HG02938 (cell line): ENCODE results near the gene TSPOAP1.
"Not testable (repeated sequence)": the region's sequence is repeated elsewhere in the genome, so short reads cannot be mapped to it uniquely, and the experiment has no call there.

Experiments used
- ATAC-seq: cut with Tn5 transposase; IDR thresholded peaks from one replicate; pipeline ENCODE4 v1.9.1; 2021; ENCODE audit warnings: mild to moderate bottlenecking, moderate library complexity; ENCODE audit not compliant: unreplicated experiment

Gene TSPOAP1

DNA sequence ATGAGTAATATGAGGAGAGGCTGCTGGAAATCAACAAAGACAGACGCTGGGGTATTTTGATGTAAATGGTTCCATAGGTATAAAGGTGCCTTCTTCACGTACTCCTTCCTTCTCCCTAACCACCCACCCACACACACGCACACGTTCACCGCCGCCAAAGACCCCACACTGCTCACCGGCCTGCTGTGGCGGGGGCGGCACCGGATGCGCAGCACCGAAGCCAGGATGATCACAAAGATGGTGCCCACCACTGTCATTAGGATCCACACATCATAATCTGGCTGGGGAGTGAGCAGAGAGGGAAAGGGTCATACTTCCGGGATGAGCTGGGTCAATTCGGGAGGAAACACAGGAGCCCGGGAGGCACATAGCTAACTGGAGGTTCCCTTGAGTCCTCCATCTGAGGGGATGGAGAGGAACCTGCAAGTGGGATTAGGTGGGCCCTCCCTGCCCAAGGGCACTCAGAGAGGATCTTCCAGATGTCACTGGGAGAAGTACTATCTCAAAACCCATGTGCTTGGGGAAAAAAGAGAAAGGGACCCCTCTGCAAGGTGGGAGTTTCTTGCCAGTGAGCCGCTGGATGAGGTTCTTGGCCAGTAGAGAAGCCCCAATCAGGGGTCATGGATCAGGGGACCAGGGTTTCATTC is 33.9 kb upstream of the TSPOAP1 start:
- ATAC-seq: no peak

DNA sequence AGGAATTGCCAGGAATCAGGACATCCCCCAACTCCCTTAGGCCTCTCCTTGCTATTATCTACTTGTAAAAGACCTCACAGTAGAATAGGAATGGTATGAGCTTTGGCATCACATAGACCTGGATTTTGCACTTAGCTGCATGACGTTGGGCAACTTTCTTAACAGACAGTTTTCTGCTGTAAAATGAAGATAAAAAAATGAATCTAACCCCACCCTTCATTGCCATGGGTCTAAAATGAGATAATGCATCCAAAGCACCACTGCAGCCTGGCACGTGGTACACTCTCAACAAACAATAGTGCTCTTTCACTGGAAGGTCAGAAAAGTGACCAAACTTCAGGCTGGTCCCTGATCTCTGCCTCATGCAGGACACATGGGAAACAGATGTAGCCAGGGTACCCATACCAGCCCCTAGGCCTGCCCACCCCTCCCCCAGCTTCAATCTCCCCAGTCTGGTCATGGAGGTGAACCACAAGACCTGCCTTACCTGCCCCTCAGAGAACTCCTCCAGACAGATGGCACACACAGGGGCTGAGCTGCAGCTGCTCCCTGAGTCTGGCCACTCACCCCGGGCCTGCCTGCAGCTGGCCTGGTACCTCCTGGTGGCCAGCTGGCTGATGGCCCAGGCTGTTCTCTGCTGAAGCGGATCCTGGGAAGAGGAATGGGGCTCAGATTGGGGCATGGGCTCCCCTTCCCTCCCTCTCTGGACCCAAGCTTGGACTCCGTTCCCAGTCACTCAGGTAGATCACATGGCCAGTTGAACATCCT is 31.9 kb upstream of the TSPOAP1 start:
- no peak for ATAC-seq

DNA sequence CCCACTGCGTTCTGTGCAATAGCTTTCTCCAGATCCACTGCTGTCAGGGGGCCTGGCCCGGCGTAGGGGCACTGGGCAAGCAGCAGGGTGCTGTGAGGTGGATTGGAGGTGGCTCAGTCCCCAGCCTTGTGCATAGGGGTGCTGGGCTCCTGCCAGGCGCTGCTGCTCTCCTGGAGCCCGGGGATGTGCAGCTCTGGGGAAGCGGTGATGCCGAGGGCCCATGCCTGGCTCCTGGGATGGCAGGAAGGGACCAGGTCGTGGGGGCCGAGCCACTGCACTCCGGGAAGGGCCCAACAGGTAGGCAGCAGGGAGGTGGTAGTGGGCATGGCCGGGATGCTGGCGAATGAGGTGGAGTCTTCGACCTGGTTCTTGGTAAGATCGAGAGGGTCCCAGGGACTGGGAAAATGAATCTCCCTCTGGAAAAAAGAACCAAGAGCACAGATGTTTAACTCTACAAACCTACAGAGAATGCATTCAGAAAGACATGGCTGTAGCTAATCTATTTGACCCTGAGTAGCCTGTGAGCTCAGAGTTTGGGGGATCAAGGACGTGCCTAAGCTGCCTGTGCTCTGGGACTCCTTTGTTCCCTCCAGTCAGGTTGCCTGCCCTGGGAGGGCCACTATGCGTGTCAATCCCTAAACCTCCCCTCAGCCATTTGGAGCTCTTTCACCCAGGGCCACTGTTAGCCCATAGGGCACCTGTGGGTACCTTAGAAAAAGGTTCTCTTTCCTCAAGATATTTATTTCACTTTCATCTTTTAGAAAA is 30.0 kb upstream of the TSPOAP1 start:
- no peak for ATAC-seq

DNA sequence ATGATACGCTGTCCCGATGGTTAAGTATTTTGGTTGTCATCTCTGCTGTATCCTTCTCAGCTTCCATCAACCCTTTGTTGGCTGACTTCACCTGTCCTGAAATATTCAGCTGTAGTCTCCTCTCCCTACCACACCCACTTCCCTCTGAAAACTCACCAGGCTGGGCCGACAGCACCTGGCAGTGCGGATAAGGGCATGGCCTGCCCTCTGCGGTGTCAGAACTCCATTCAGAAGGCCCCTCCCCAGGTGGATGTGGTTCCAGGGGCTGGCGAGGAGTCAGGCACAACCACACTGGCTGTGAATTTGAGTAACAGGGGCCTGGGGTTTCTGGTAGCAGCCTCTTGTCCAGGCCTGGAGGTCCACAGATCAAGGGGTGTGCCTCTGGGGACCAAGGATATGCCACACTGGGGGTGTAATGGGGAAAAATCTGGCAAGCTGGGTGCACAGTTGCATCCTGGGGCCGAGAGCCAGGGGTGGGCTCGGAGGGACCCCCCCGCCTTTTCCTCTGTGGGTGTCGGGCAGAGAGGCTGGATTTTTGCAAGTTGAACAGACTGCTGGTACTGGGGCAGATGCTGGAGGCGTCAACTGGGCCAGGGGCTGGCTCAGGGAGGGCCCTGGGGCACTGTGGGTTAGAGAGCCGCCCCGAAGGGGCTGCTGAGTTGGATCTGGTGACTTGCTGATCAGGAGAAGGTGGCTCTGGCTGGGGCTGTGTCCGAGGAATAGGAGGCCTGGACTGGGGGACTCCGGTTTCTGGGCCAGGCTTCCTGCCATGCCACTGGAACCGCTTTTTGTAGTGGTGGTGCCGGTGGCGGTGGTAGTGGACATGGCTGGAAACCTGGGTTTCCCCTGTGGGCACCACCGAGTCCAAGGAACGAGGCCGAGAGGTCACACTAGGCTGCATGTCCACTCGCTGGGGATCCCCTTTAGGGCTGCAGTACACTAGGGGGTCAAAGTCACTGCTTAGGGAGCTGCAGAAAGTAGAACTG is 29.0 kb upstream of the TSPOAP1 start:
- ATAC-seq: no peak

DNA sequence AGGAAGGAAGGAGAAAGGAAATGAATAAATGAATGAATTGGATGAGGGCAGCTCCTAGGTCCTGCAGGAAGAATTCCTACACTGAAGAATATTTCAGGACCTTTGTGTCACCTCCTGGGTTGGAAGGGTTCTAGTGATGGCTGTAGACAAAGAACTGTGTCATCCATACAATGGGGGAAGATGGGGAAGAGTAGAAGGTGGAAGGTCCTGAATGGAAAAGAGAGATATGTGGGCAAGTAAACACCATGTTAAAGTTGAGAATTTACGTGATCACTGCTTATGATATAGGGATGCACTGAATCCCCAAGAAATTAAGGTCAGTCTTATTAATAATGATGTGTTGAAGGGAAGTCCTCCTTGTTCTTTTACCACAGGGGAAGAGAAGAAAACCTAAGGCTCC is 27.6 kb upstream of the TSPOAP1 start:
- ATAC-seq: no peak

DNA sequence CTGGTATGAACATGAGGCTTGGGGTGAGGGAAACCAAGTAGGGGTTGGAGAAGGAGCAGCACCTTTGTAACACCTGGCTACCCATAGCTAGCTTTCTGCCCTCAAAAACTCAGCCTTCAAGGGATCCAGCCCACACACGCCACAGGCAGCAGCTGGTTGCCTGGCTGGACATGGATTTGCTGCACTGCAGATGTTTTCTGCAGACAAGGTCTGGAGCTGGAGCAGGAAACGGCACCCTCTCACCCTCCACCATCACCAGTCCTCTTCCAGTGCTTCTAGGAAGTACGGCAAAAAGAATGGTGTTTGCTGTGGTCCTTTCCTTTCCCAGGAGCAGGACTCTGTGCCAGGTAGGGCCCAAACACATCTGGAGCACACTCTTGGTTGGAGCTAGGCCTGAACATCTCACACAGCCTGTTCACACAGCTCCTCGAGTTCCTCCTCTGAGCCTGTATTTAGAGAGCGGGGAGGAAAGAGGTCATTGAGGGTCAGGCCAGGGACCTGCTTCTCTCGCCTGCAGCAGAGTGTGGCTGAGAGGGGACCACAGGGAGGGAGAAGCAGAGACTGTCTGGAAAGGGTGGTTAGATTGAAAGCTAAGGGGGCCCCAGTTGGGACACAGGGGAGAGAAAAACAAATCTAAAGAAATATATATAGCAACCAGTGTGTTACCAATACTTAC is 26.1 kb upstream of the TSPOAP1 start:
- no peak for ATAC-seq

DNA sequence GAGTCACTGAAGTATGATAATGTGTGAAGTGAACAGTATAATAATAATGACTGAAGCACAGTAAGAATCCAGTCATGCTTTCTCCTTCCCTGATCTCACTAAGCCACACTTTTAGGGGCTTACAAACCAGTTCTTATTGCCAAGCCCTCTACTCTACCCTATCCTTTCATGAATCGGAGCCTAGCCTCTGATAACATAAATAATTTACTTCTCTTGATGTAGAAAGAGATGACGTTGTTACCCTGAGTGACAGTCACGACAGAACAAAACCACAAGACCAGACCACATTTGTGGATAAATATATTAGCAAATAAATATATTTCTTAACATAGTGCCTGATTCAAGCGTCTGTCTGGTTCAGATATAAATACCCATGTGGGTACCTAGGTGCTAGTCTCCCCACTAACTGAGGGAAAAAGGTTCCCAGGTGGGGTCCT is 24.8 kb upstream of the TSPOAP1 start:
- ATAC-seq: no peak

DNA sequence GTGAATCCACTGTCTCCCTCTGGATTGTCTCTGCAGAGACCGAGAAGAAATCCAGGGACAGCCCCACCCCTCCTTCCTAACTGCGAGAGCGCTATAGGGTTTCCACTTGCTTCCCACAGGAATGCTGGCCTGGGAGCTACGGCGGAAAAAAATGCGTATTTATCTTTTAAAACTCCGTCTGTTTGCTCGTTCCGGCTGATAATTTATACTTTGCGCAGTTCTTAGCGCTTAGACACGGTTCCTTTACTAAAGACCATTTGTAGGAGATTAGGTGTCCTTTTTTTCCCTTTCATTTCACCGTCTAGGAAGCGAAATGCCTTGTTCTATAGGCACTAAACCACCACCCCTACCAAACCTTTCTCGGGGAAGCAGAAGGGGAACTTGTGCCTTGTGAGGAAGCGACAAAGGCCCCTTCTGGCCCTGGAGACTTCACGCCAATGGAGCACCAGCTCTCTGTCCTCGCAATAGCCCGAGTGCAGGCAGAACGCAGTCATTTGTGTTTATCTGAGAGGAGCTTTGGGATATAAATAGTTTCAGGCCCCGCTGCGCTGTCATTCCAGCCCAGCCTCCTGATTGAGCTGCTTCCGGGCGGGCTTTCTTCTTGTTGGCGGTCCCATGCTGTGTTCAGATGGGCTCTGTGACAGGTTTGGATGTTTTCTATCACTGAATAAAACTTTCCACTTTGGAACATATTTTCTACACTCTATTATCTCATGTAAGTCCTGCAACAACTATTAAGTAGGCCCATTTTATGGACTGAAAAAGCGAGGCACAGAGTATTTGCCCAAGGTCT is 24.2 kb upstream of the TSPOAP1 start:
- ATAC-seq: no peak

DNA sequence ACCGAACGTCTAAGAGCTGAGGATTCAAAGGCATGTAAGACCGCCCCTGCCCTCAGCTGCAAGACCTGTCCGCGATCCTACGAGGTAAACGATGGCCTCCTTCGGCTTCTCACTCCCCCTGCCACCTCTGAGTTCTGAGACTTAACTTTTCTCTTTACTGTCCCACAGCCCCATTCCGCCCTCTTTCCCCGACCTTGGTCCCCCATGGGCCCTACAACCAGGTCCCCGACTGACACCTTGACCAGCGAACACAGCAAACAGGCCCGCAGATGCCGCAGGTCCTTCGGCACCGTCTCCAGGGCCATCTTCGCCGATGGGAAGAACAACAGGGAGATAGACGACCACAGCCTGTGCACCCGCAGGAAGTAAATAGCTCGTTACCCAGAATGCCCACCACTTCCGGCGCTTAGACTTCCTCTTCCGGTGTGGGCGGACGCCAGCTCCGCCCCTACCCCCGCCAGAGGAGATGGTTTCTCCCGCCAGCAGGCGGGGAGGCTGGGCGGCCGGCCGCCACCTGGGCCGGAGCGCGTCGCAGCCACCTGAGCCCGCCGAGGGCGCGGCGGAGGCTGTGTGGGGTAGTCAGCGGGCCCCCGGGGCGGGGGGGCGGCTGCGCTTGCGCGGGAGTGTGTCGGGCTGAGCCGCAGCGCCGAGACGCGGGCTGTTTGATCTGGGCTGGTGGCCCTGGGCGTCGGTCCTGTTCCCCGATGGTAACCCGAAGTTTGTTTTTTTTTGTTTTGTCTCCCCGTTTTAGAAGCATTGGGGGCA is 23.4 kb upstream of the TSPOAP1 start, which contains the start of gene SUPT4H1:
Gene SUPT4H1 (minus strand): TSS at position 371 of the 765 bp plus-strand sequence. CDS start 66 bp downstream, at position 305.
- peak; percentile 77 for ATAC-seq

DNA sequence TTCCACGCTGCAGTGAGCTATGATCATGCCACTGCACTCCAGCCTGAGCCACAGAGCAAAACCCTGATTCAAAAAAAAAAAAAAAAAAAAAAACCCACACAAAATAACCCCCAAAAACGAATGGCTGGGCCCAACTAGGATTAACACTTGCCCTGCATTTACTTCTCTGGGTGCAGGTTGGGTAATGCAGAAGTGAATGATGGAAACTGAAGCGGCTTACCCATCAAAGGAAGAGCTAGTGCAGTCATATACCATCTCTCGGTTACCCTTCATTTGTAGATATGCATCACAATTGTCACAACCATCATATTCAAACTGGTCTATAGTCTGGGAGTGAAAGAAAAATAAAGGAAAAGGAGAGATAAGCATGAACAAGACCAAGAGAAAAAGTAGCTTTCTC is 22.6 kb upstream of the TSPOAP1 start:
- ATAC-seq: no peak

DNA sequence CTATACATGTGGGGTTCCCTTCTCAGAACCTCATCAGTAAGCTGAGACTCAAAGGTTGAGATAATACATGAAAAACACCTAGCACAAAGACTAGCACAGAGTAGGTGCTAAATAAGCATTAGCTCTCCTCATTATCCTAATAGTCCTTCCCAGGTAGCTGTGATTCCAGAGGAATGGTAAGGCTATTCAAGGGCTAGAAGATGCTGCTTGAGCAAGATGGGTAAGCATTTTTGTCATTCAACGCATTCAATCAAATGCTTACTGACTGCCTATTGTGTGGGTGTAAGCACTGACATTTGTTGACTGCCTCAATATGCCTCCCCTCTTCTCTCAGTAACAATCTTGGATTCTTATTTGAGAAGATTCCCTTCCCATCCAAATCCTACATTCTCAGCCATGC is 19.4 kb upstream of the TSPOAP1 start:
- no peak for ATAC-seq

DNA sequence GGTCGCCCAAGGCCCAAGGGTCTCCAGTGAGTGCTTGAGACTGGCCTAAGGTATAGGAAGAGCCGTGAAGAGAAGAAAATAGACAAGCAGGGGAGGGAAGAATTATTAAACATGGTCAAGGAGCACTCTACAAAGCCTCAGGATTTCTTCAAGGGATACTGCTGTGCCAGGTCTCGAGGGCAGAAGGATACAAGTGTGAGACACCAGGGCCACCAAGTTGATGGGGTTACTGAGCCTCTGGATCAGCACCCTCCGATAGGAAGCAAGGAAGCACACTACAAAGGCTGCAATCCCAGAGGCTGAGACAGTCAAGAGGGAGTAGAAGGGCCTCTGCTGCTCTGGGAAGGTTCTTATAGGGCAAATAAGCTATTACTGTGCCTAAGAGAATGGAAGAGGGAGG is 16.9 kb upstream of the TSPOAP1 start:
- no peak for ATAC-seq

DNA sequence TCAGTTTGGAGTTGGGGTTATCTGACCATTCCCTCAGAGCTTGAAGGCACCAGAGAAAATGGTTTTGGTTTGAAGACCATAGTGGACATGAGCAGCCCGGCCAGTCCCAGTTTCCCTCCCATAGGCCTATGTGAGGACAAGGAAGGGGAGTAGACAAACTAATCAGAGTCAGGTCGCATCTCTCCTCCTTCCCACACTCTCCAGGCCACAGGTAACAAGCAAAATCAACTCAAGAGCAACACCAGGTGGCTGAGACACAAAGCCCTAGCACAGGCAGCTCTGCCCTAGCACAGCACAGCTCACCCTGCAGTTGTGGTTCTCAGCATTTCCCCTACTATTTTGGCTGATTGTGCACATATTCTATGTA is 16.2 kb upstream of the TSPOAP1 start:
- peak; percentile 42 for ATAC-seq

DNA sequence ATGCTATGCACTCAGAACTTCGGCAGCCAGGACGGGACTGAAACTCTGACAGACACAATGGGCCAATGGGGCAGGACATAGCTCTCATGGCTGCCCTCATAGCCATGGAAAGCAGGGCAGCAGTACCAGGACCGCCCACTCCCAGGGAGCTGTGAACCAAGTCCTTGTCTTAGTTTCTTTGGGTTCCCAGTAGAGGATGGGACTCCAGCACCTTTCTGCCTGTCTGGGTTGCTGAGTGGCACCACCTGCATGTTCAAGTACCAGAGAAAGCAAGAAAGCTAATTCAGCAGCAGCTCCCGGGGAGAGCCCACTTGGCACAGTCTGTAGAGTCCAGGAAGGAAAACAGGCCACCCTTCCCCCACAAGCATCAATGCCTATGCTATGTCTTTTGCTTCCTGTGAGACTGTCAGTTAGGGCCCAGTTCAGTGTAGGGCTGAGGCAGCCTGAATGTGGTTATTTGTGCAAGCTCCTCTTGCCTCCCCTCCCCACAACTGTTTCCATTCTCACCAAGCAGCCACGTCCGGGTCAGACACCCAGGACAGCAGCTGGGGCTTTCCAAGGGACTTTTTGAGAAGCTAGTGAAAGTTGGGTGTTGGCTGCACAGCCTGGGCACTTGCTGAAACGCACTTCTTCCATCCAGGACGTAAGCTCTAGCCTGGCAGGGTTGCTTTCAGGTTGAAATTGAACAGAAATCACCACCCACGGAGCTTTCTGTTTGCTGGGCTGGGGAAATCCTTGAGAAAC is 15.6 kb upstream of the TSPOAP1 start:
- peak; percentile 75 for ATAC-seq

DNA sequence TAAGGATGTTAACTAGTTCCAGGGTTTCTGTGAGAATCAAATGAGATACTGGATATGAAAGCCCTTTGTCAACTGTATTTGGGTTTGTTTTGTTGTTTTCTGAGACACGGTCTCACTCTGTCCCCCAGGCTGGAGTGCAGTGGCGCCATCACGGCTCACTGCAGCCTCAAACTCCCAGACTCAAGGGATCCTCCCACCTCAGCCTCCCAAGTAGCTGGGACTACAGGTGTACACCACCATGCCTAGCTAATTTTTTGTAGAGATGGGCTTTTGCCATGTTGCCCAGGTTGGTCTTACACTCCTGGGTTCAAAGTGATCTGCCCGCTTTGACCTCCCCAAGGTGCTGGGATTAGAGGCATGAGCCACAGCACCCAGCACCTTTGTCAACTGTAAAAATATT is 14.5 kb upstream of the TSPOAP1 start:
- no peak for ATAC-seq

DNA sequence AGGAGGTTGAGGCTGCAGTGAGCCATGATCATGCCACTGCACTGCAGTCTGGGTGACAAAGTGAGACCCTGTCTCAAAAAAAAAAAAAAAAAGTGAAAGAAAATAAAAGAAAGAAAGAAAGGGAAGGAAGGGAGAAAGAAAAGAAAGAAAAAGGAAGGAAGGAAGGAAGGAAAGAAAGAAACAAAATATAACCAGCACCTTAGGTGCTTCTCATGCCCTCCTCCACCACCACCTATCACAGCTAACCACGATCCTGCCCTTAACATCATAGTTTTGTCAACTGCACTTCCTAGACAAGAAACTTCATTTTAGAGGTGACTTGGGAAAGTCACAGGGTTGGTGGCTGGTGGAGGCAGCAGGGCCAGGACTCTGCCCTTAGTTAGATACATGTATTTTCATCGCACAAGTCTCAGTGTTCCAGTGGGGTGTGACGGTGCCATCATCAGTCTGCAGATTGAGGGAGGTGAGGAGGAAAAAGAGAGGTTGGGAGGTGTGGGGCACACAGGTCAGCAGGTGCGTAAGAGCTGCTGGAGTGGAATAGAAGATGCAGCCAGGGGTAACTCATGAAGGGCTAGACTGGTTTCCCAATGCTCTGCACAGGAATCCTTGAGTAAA is 13.4 kb upstream of the TSPOAP1 start:
- no peak for ATAC-seq

DNA sequence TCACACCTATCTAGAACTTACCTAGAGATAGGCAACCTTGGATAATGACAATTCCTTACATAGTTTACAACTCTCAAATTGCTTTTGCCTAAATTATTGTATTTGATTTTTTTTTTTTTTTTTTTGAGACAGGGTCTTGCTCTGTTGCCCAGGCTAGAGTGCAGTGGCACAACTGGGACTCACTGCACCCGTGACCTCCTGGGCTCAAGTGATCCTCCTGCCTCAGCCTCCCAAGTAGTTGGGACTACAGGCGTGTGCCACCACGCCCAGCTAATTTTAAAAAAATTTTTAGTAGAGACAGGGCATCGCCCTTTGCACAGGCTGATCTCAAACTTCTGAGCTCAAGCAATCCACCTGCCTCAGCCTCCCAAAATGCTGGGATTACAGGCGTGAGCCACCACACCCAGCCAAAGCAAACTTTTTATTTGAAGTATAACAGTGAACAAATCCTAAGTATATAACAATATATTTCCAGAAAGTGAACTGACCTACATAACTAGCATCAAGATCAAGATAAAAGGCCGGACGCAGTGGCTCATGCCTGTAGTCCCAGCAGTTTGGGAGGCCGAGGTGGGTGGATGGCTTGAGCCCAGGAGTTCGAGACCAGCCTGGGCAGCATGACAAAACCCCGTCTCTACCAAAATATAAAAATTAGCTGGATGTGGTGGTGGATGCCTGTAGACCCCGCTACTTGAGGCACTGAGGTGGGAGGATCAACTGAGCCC is 12.7 kb upstream of the TSPOAP1 start:
- ATAC-seq: not testable (repeated sequence)
